CD4-positive, alpha-beta T cell treated with Interferon gamma for 1 hour (primary cell): ENCODE data around the gene FBN1.

Experiments used
- DNase-seq: peaks from one replicate; pipeline ENCODE4 v3.0.0-alpha.2; 2020

Gene FBN1

DNA sequence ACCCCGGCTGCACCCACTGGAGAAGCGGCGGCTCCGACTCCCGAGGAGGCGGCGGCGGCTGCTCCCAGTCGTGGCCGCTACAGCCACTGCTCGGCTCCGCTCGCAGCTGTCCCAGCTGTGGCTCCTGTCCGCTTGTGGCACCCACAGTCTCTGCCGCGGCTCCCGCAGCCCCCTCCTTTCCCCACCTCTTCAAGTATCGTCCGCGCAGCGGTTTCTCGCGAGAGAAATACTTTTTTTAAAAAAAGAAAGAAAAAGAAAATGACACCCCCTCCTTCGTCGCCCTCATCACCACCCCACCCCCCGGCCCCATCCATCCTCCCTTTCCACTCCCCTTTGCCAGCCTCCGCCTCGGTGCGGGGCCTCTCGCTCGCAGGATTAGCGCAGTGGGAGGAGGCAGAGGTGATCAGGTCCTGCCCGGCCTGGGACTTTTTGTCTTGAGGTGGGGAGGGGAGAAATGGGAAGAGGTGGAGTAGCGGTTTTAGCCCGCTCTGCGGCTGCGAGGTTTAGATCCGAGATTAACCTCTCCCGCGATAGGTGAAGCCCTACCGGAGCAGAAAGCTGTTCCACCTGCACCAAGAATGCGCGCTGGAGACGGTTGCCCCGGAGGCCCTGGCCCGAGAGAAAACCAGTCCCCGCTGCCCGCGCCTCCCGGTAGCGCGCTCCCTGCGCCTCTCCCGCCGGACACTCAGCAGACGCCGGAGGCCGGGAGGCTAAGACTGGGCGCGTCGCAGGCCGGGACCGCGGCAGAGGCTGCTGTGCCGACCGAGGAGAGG is at the start of gene FBN1:
Gene FBN1 (minus strand): TSS at position 152 of the 773 bp plus-strand sequence. CDS start 940 bp downstream, outside the sequence.
- DNase-seq: no peak

DNA sequence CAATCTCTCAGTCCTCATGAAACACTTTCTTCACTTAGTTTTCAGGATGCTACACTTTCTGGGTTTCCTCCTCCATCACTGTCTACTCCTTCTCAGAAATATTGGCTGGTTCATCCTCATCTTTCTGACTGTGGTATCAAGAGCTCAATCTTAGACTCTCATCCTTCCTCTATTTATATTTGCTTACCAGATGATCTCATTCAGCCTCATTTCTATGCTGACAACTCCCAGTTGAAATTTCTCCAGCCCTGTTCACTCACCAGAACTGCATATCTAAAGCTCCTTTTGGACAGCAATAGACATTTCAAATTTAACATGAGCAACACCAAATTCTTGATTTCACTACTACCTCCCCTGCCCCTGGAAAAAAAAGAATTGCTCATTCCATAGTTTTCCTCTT is 48.0 kb upstream of the FBN1 start:
- no peak for DNase-seq

DNA sequence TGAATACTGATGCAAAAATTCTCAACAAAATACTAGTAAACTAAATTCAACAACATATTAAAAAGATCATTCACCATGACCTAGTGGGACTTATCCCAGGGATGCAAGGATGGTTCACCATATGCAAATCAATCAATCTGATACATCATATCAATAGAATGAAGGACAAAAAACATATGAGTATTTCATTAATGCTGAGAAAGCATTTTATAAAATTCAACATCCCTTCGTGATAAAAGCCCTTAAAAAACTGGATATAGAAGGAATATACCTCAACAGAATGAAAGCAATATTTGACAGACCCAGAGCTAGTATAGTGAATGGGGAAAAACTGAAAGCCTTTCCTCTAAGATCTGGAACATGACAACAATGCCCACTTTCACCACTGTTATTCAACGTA is 43.0 kb upstream of the FBN1 start:
- no peak for DNase-seq

DNA sequence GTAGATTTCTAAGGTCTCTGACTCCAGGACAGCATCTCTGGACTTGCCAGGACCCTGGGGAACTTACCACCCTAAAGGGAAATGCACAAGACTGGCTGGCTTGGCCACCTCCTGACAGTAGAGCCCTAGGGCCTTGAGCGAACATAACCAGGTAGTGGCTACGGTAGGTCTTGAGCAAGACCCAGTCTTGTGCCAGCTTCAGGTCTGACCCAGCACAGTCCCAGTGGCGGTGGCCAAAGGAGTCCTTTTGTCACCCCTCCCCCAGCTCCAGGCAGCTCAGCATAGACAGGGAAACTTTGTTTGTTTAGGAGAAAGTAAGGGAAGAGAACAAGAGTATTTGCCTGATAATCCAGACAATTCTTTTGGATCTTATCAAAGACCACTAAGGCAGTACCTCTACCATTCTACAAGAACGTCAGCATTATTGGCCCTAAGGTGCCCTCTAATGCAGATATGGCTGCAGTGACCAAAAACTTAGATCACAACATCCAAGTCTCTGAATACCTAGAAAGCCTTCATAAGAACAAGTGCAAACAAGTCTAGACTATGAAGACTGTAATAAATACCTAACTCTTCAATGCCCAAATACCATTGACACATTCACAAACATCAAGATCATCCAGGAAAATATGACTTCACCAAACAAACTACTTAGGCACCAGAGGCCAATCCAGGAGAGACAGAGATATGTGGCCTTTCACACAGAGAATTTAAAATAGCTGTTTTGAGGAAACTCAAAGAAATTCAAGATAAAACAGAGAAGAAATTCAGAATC is 38.7 kb upstream of the FBN1 start:
- DNase-seq: no peak

DNA sequence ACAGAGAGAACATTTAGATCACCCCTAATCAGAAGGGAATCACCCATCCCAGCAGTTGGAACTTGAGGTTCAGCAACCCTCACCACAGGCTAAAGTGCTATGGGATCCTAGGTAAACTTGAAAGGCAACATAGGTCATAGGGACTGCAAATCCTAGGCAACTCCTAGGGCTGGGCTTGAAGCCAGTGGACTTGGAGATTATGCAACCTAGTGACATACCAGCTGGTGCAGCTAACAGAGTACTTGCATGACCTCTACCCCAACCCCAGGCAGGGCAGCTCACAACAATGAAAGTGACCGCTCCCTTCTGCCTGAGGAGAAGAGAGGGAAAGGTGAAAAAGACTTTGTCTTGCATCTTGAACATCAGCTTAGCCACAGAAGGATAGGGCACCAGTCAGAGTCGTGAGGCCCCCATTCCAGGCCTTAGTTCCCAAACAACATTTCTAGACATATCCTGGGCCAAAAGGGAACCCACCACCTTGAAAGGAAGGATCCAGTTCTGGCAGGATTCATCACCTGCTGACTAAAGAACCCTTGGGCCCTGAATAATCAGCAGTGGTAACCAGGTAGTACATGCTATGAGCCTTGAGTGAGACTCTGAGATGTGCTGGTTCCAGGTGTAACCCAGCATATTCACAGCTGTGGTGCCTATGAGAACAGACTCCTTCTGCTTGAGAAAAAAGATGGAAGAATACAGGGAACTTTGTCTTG is 37.6 kb upstream of the FBN1 start:
- DNase-seq: no peak

DNA sequence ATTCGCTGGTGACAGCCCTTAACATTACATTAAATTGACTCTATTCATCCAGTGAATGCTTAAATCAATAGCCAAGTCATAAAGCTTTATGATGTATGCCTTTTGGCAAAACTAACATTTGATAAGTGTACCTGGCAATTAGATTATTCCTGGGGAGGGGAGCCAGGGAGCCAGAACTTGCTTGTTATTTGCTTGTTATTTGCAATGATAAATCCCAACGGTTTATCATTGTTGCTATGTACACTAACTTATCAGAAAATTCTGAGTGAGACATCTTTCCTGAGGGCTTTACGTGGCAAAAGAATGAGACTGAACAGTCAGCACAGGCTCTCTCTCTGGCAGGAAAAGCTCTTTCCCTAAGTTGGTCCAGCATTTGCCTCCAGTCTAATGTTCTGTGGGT is 35.8 kb upstream of the FBN1 start:
- no peak for DNase-seq

GRCh38 chr15:48680841-48681240 is 35.3 kb upstream of the FBN1 start:
- DNase-seq: no peak

GRCh38 chr15:48679952-48680351 is 34.4 kb upstream of the FBN1 start:
- no peak for DNase-seq

DNA sequence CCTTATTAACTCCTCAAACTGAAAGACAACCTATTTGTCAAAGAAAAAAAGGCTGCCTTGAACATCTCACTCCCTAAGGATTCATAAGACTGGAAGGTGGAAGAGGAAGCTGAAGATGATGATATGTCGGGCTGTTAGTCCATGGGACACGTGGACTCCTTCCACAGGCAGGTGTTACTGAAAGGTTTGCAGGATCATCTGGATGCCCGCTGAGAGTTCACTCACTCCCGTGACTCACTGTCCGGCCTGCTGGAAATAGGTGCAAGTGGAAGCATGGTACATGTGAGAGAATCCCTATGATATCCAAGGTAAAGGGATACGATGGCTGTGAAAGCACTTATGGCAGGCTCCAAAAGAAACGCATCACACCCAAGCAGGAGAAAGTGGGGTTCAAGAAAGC is 33.3 kb upstream of the FBN1 start:
- DNase-seq: no peak

- no peak for DNase-seq
These were observed 32.3 kb upstream of the FBN1 start for GRCh38 chr15:48677821-48678220.

DNA sequence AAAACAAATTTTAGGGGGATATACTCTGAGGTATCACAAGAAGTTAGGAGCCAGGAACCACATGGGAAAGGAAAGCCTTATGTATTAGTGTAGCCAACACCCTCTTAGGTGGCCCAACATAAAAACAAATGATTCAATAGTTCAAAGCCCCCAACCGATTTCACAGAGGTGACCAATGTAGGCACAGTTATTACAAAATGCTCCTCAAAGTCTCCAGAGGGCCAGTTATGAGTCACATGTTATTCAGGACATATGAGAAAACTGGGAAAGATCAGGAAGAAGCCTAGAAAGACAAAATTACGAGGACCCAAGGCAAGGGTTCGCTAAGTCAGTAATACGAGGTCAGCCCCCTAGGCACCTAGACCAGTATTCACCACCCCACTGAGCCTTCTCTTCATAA is 29.9 kb upstream of the FBN1 start:
- no peak for DNase-seq

GRCh38 chr15:48674876-48675275 is 29.4 kb upstream of the FBN1 start:
- no peak for DNase-seq

DNA sequence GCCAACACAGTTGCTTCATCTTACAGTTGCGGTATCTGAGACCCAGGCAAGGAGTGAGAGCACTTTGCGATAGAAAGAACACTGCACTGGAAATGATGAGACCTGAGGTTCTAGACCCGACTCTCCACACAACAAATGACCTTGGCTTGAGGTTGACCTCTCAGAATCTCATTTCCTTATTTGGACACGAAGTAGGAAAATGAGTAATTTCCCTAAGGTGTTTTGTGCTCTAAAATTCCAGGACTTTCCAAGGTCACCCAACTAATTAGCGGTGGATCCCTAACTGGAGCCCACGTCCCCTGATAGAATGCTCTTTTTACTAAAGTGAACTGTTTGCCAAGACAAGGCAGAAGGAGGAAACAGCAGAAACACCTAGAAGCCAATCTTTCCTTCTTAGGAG is 26.7 kb upstream of the FBN1 start:
- no peak for DNase-seq

- DNase-seq: no peak
These were observed 25.9 kb upstream of the FBN1 start for GRCh38 chr15:48671103-48672022.

GRCh38 chr15:48667701-48668100 is 22.2 kb upstream of the FBN1 start:
- DNase-seq: no peak

DNA sequence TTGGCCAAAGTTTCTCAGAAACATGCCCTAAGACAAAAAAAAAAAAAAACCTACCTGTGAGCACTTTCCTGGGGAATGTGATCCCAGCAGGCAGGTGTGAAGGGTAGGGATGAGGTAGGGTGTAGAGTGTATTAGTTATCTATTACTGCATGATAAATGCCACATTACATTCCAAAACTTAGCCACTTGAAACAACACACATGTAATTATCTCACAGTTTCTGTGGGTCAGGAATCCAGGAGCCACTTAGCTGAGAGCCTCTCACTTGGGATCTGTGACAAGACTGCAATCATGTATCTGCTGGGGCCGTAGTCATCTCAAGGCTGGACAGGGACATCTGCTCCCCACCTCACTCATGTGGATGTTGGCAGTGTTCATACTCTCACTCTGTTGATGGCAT is 18.9 kb upstream of the FBN1 start:
- DNase-seq: no peak

- no peak for DNase-seq
These were observed 12.6 kb upstream of the FBN1 start for GRCh38 chr15:48657950-48658591.

GRCh38 chr15:48654801-48655200 is 9.3 kb upstream of the FBN1 start:
- DNase-seq: no peak

GRCh38 chr15:48653913-48654670 is 8.6 kb upstream of the FBN1 start:
- DNase-seq: no peak

DNA sequence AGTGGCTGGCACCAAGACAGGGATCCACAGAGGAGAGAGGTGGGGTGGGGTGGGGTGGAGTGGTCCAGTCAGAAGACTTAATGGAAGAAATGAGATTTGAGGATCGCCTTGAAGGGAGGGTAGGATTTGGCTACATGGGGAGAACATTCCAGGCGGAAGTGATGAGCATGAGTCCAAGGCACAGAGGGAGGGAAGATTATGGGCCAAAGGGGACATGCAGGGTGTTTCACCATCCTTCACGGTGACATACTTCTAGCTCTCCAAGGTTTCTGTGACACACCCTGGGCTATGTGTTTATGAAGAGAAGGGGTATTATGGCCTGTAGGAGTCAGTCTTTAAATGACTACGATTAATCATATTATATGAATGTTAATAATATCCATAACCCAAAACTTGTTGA is 7.7 kb upstream of the FBN1 start:
- no peak for DNase-seq

DNA sequence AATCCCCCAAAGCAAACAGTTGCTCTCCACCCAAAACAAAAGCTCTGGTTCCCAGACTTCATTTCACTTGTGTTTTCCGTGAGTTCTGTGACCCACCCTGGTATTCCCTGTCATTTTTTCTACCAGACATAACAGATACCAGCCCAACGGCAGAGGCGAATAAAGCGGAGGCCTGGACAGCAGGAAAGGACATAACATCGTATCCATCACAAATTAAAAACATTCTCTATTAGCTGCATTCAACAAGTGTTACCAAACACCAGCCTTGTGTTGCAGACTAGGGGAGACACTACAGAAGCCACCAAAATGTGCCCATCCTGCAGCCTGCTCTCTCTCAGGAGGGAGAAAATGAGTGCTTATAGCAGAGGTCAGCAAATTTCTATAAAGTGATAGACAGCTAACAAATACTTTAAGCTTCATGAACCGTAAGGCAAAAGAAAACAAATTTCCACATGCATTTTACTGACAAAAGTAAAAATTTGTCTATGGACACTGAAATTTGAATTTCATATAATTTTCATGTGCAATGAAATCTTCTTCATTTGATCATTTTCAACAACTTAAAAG is 7.1 kb upstream of the FBN1 start:
- DNase-seq: no peak
